HG03558 (cell line): ENCODE data around the gene GABRB1.
A peak's percentile ranks its signal among the peaks of the same experiment; 100 is the strongest.

ENCODE experiments used
- ATAC-seq: cut with Tn5 transposase; IDR thresholded peaks from one replicate; pipeline ENCODE4 v1.9.1; 2021; ENCODE audit warnings: moderate number of reproducible peaks; ENCODE audit not compliant: unreplicated experiment; ENCODE audit errors: extremely low read depth

Gene GABRB1

GRCh38 chr4:47031011-47031678 lies at the start of gene GABRB1:
Gene GABRB1, plus strand, starts transcription at chr4:47031567.
- no peak for ATAC-seq

- no peak for ATAC-seq
Measured at GRCh38 chr4:46984781-46985180, 46.6 kb upstream of the GABRB1 start.

- no peak for ATAC-seq
Measured at GRCh38 chr4:46986922-46987638, 44.3 kb upstream of the GABRB1 start.

GRCh38 chr4:46992338-46992737 lies 39.0 kb upstream of the GABRB1 start:
- no peak for ATAC-seq

- ATAC-seq = no peak
Measured at GRCh38 chr4:46993075-46994006, 38.0 kb upstream of the GABRB1 start, which contains the start of gene GABRA4. Gene GABRA4, minus strand, starts transcription at chr4:46993581. Its CDS starts 157 bp downstream, at chr4:46993424.

- ATAC-seq = no peak
Measured at GRCh38 chr4:46994007-46994405, 37.4 kb upstream of the GABRB1 start.

- ATAC-seq = no peak
Measured at GRCh38 chr4:46999566-46999965, 31.8 kb upstream of the GABRB1 start.

- ATAC-seq = no peak
Measured at GRCh38 chr4:47000406-47000805, 31.0 kb upstream of the GABRB1 start.

GRCh38 chr4:47002580-47002979 lies 28.8 kb upstream of the GABRB1 start:
- ATAC-seq = no peak

GRCh38 chr4:47010347-47010911 lies 20.9 kb upstream of the GABRB1 start:
- no peak for ATAC-seq

GRCh38 chr4:47010912-47011446 lies 20.4 kb upstream of the GABRB1 start:
- peak; percentile 97 for ATAC-seq

- no peak for ATAC-seq
Measured at GRCh38 chr4:47012676-47013075, 18.7 kb upstream of the GABRB1 start.

- no peak for ATAC-seq
Measured at GRCh38 chr4:47013373-47013772, 18.0 kb upstream of the GABRB1 start.

- ATAC-seq = no peak
Measured at GRCh38 chr4:47017081-47017480, 14.3 kb upstream of the GABRB1 start.

- no peak for ATAC-seq
Measured at GRCh38 chr4:47017494-47017893, 13.9 kb upstream of the GABRB1 start.

- ATAC-seq = no peak
Measured at GRCh38 chr4:47031751-47032404, 511 bp downstream of the GABRB1 start.

GRCh38 chr4:47032405-47033106 lies 1.2 kb downstream of the GABRB1 start:
- peak; percentile 76 for ATAC-seq

- no peak for ATAC-seq
Measured at GRCh38 chr4:47038263-47038662, 6.9 kb downstream of the GABRB1 start.

- no peak for ATAC-seq
Measured at GRCh38 chr4:47040828-47041227, 9.5 kb downstream of the GABRB1 start.
